ENCODE data around the gene OLFML2B. TPM values are rescaled to one million over a fixed set of nuclear protein-coding genes. Genes with fewer than 3 reads are reported as not detected.
"Not testable (repeated sequence)": the region's sequence is repeated elsewhere in the genome, so short reads cannot be mapped to it uniquely, and the experiment has no call there.

OLFML2B gene
- total RNA-seq, 1 donor from 2014 or later = 19.1 TPM

DNA sequence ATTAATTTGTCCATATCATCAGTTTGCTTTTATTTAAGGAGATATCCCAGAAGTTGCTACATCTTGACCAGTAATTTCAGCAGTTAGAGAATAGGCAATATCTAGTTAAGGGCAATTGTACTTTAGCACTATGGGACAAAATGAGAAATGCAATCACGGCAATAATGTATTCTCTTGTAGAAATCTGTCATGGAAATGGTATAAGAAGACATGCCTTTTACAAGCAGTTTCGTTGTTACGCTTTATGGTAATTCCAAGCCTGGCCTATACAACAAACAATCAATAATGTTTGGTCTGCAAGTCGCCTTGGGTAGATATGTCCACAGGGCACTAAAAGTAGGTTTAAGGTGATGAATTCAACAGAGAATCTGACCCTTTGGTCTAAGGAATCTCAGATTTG is 44.6 kb upstream of the OLFML2B start:
- peaks cover 16% of the 10 kb centered on the region for H3K27me3 ChIP-seq (ENCODE audit: low read depth)
- DNase-seq (no peak), ATAC-seq (no peak)
- intact Hi-C loops (cut with DNase I) = no loop called here
- H3K9me3 ChIP-seq = no peaks in the 10 kb centered on the region
- H3K4me3 ChIP-seq = no peak overlapping the region
- no peaks in the 10 kb centered on the region for H3K36me3 ChIP-seq
- TF ChIP-seq, protein P1, sequence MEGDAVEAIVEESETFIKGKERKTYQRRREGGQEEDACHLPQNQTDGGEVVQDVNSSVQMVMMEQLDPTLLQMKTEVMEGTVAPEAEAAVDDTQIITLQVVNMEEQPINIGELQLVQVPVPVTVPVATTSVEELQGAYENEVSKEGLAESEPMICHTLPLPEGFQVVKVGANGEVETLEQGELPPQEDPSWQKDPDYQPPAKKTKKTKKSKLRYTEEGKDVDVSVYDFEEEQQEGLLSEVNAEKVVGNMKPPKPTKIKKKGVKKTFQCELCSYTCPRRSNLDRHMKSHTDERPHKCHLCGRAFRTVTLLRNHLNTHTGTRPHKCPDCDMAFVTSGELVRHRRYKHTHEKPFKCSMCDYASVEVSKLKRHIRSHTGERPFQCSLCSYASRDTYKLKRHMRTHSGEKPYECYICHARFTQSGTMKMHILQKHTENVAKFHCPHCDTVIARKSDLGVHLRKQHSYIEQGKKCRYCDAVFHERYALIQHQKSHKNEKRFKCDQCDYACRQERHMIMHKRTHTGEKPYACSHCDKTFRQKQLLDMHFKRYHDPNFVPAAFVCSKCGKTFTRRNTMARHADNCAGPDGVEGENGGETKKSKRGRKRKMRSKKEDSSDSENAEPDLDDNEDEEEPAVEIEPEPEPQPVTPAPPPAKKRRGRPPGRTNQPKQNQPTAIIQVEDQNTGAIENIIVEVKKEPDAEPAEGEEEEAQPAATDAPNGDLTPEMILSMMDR (IDR thresholded peaks at IDR 0.05) = no peak
- H3K27ac ChIP-seq = no peak overlapping the region
- peaks cover 11% of the 10 kb centered on the region for H3K4me1 ChIP-seq

DNA sequence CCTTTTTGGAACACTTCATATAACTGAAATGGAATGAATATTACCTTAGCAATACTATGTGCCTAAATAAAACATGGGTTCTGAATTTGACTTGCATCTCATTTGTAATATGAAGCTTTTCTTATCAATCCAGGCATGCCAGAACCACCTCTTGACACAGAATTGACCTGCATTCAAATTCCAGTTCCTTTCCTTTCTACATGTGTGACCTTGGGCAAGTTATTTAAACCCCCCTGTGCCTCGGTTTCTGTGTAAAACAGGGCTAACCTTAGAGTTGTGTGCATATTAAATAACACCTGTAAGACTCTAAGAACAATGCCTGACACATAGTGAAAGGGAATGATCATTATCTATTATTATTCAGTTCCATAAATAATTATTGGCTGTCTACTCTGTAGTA is 43.8 kb upstream of the OLFML2B start:
- H3K36me3 ChIP-seq = no peaks in the 10 kb centered on the region
- intact Hi-C loops (cut with DNase I) = no loop called here
- no peak overlapping the region for H3K27ac ChIP-seq
- TF ChIP-seq, protein P1 (IDR thresholded peaks at IDR 0.05) = no peak
- ATAC-seq = no peak
- H3K4me1 ChIP-seq = peaks cover 11% of the 10 kb centered on the region
- no peak overlapping the region for H3K4me3 ChIP-seq
- DNase-seq = no peak
- no peaks in the 10 kb centered on the region for H3K9me3 ChIP-seq
- H3K27me3 ChIP-seq (ENCODE audit: low read depth) = peaks cover 16% of the 10 kb centered on the region

DNA sequence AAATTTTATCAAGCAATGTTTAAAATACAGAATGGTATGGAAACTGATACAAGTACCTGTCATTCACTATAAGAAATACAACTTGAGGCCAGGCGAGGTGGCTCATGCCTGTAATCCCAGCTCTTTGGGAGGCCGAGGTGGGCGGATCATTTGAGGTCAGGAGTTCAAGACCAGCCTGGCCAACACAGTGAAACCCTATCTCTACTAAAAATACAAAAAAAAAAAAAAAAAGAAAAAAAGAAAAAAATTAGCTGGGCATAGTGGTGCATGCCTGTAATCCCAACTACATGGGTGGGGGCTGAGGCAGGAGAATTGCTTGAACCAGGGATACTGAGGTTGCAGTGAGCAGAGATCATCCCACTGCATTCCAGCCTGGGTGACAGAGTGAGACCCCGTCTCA is 43.2 kb upstream of the OLFML2B start:
- H3K4me3 ChIP-seq; ATAC-seq; DNase-seq; intact Hi-C loops (cut with DNase I); H3K9me3 ChIP-seq; H3K36me3 ChIP-seq; H3K27ac ChIP-seq: not testable (repeated sequence)
- H3K4me1 ChIP-seq = peaks cover 11% of the 10 kb centered on the region
- peaks cover 16% of the 10 kb centered on the region for H3K27me3 ChIP-seq (ENCODE audit: low read depth)

DNA sequence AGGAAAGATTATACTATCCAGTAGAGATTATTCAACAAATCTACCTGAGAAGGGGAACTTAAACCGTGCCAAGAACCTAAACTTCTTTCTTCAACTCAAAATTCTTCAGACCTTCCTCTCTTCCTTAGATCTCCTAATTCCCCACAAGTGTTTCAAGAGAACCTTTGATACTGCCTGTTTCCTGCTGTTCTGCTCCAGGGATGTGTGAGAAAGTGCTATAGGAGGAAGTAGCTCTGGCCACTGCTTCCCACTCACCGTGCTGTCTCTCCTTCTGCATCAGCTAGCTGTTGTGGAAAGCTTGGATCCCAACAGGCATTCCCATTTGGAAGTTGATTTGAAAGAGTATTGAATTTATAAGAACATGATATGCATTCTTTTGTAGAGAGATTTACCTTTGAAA is 41.3 kb upstream of the OLFML2B start:
- Histone ChIP-seq H3K9me3 (no peaks in the 10 kb centered on the region), H3K27ac (no peak overlapping the region), H3K4me1 (peaks cover under 1% of the 10 kb centered on the region), H3K4me3 (no peak overlapping the region), H3K36me3 (no peaks in the 10 kb centered on the region), H3K27me3 (ENCODE audit: low read depth) (peaks cover 12% of the 10 kb centered on the region)
- DNase-seq (no peak), ATAC-seq (no peak)
- intact Hi-C loops (cut with DNase I) = no loop called here
- TF ChIP-seq, protein P1 (IDR thresholded peaks at IDR 0.05) = no peak

DNA sequence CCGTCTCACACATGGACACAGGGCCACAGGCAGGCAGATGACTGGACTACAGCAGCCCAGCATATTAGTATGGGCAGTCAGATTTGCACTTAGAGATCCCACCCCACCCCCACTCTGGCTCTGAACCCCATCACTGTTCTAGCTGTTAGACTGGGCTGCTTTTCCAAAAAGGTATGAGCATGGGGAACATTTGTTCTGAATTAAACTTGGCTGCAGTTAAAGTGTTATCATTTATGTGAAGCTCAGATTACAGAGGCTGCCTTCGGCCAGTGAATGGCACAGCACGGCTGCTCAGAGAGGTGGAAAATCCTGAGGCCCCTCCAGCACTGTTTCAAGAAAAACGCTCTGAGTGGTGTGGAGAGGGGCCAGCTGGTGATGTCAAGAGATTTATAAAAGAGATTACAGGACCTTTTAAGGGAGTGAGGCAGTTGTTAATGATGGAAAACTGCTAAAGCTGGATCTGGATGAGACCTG is 38.9 kb upstream of the OLFML2B start:
- intact Hi-C loops (cut with DNase I) = no loop called here
- no peaks in the 10 kb centered on the region for H3K36me3 ChIP-seq
- no peak for ATAC-seq
- H3K27me3 ChIP-seq (ENCODE audit: low read depth) = peaks cover 9% of the 10 kb centered on the region
- H3K4me3 ChIP-seq = no peak overlapping the region
- no peak overlapping the region for H3K27ac ChIP-seq
- DNase-seq = no peak
- no peaks in the 10 kb centered on the region for H3K4me1 ChIP-seq
- no peaks in the 10 kb centered on the region for H3K9me3 ChIP-seq
- TF ChIP-seq, protein P1 (IDR thresholded peaks at IDR 0.05) = no peak

DNA sequence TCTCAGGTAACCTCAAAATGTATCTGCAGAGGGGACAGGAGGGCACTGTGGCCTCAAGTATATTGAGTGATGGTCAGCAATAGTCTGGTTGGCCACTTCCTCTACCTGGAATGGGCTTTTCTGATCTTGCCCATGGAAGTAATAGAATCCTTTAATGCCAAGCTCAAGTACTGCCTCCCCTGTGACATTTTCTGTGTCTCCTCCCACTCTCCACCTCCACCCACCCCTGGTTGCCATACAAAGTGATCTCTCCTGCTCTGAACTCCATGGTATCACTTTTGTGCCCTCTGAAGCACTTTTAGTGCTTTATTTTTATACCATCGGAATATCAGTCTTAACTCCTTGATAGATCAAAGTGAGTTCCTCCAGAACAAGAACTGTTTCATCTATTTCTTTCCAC is 36.6 kb upstream of the OLFML2B start:
- H3K36me3 ChIP-seq = no peaks in the 10 kb centered on the region
- no peak overlapping the region for H3K4me3 ChIP-seq
- H3K27me3 ChIP-seq (ENCODE audit: low read depth) = no peaks in the 10 kb centered on the region
- DNase-seq = no peak
- no peak for ATAC-seq
- TF ChIP-seq, protein P1 (IDR thresholded peaks at IDR 0.05) = no peak
- no peaks in the 10 kb centered on the region for H3K4me1 ChIP-seq
- intact Hi-C loops (cut with DNase I) = no loop called here
- H3K27ac ChIP-seq = no peak overlapping the region
- no peaks in the 10 kb centered on the region for H3K9me3 ChIP-seq

All from lower lobe of right lung (tissue), 2 donors.